GM12878 (cell line): ENCODE measurements around the gene AP4B1. TPM values are rescaled to one million over a fixed set of nuclear protein-coding genes. Genes with fewer than 3 reads are reported as not detected.
A peak's percentile ranks its signal among the peaks of the same experiment; 100 is the strongest.

Experiments
- BMI1 ChIP-seq: fragments of 450-650 bp; IDR thresholded peaks from 2 replicates; pipeline ENCODE4 v1.6.1; 2016; ENCODE audit warnings: mild to moderate bottlenecking, moderate library complexity, borderline replicate concordance
- BRCA1 ChIP-seq: IDR thresholded peaks from 2 replicates; pipeline ENCODE4 v1.6.1; 2011; ENCODE audit warnings: low read depth, low read length, improper control_type of control experiment
- CBX5 ChIP-seq: sonication (generic); IDR thresholded peaks from 2 replicates; pipeline ENCODE4 v1.6.1; 2016; ENCODE audit warnings: low read depth, moderate library complexity, mild to moderate bottlenecking, inconsistent platforms
- GABPA ChIP-seq: IDR thresholded peaks from 2 replicates; pipeline ENCODE4 v1.6.1; 2014; ENCODE audit warnings: antibody characterized with exemption, low read depth, mild to moderate bottlenecking, inconsistent platforms
- HDAC2 ChIP-seq: fragments of 200-600 bp; sonication (generic); IDR thresholded peaks from 2 replicates; pipeline ENCODE4 v1.6.1; 2017
- IKZF1 ChIP-seq: fragments of 450-650 bp; conservative IDR thresholded peaks from 2 replicates; pipeline ENCODE4 v1.6.1; 2017; ENCODE audit warnings: antibody characterized with exemption, mild to moderate bottlenecking
- KDM1A ChIP-seq: fragments of 200-600 bp; sonication (generic); IDR thresholded peaks from 2 replicates; pipeline ENCODE4 v1.6.1; 2016; ENCODE audit warnings: borderline replicate concordance
- LARP7 ChIP-seq: fragments of 450-650 bp; IDR thresholded peaks from 2 replicates; pipeline ENCODE4 v1.6.1; 2017; ENCODE audit warnings: mild to moderate bottlenecking
- MTA3 ChIP-seq: IDR thresholded peaks from 2 replicates; pipeline ENCODE4 v1.6.1; 2012; ENCODE audit warnings: low read length, inconsistent platforms, borderline replicate concordance
- MYB ChIP-seq: fragments of 150-350 bp; IDR thresholded peaks from 2 replicates; pipeline ENCODE4 v1.6.1; 2014; ENCODE audit warnings: mild to moderate bottlenecking, low read depth, low read length, borderline replicate concordance
- MYC ChIP-seq: IDR thresholded peaks from 2 replicates; pipeline ENCODE4 v1.6.1; 2011; ENCODE audit warnings: mild to moderate bottlenecking, low read length, moderate library complexity, inconsistent platforms; ENCODE audit not compliant: insufficient read depth, insufficient replicate concordance, insufficient read length, severe bottlenecking
- NFXL1 ChIP-seq: fragments of 450-650 bp; IDR thresholded peaks from 2 replicates; pipeline ENCODE4 v1.6.1; 2017; ENCODE audit warnings: antibody characterized with exemption, mild to moderate bottlenecking, borderline replicate concordance
- RBBP5 ChIP-seq: fragments of 200-600 bp; sonication (generic); conservative IDR thresholded peaks from 2 replicates; pipeline ENCODE4 v1.6.1; 2016
- RUNX3 ChIP-seq: IDR thresholded peaks from 2 replicates; pipeline ENCODE4 v1.6.1; 2012; ENCODE audit warnings: low read length, inconsistent platforms
- SMAD5 ChIP-seq: IDR thresholded peaks from 2 replicates; pipeline ENCODE4 v1.6.1; 2016; ENCODE audit warnings: antibody characterized with exemption, low read depth
- SPI1 ChIP-seq: IDR thresholded peaks from 2 replicates; pipeline ENCODE4 v1.6.1; 2011; ENCODE audit warnings: low read depth, mild to moderate bottlenecking, low read length, moderate library complexity, borderline replicate concordance; ENCODE audit not compliant: insufficient read depth
- STAT1 ChIP-seq: fragments of 450-650 bp; conservative IDR thresholded peaks from 2 replicates; pipeline ENCODE4 v1.6.1; 2014; ENCODE audit warnings: antibody characterized with exemption, mild to moderate bottlenecking
- TCF3 ChIP-seq: IDR thresholded peaks from 2 replicates; pipeline ENCODE4 v1.6.1; 2012; ENCODE audit warnings: low read depth, mild to moderate bottlenecking, low read length, borderline replicate concordance; ENCODE audit not compliant: insufficient read depth
- ZNF207 ChIP-seq: fragments of 450-650 bp; IDR thresholded peaks from 2 replicates; pipeline ENCODE4 v1.6.1; 2014; ENCODE audit warnings: antibody characterized with exemption, mild to moderate bottlenecking, borderline replicate concordance
- ZNF217 ChIP-seq: fragments of 450-650 bp; IDR thresholded peaks from 2 replicates; pipeline ENCODE4 v1.6.1; 2017; ENCODE audit warnings: antibody characterized with exemption, mild to moderate bottlenecking
- ZNF384 ChIP-seq: IDR thresholded peaks from 2 replicates; pipeline ENCODE4 v1.6.1; 2012; ENCODE audit warnings: low read depth, mild to moderate bottlenecking, low read length, improper control_type of control experiment, borderline replicate concordance
- ZNF622 ChIP-seq: fragments of 450-650 bp; IDR thresholded peaks from 2 replicates; pipeline ENCODE4 v1.6.1; 2017; ENCODE audit warnings: mild to moderate bottlenecking, inconsistent platforms
- polyA plus RNA-seq, 11 experiments: library from polyadenylated mRNA; depleted of rRNA in 4 of 11; unstranded in 6 of 11; stranded (reverse) in 5 of 11; fragments of >200 nt; fragmentation: Nextera tagmentation in 4 of 11; fragmentation: Illumina TruSeq in 1 of 11; extraction: Ambion mirVana in 4 of 11; extraction: Trizol in 1 of 11; gene quantifications; 1 replicate in 1 of 11; 2 replicates in 10 of 11; pipeline versions ENCODE4 v1.2.1 to v1.2.3, GENCODE V29; 2011 to 2016; ENCODE audit warnings: inconsistent platforms in 2 of 11, missing spikeins in 2 of 11, low read depth in 1 of 11
- total RNA-seq, 4 experiments: library from RNA; depleted of rRNA in 3 of 4; stranded (reverse); fragments of >200 nt in 3 of 4; fragmentation: Illumina TruSeq in 1 of 4; extraction: Trizol in 1 of 4; gene quantifications; 2 replicates each; pipeline versions ENCODE4 v1.2.1 to v1.2.3, GENCODE V29; 2013 to 2021
- TF ChIP-seq, protein P1 (sequence below): fragments of 450-650 bp; IDR thresholded peaks from 2 replicates; pipeline ENCODE4 v1.6.1; 2017; ENCODE audit warnings: mild to moderate bottlenecking, moderate library complexity

AP4B1 gene
- total and polyA plus RNA-seq, 10 of the 15 experiments (the other 5 are each of a cell fraction or from before 2014, with no cell fraction given), result 27.2 to 61.0 (median 33.0) TPM

DNA sequence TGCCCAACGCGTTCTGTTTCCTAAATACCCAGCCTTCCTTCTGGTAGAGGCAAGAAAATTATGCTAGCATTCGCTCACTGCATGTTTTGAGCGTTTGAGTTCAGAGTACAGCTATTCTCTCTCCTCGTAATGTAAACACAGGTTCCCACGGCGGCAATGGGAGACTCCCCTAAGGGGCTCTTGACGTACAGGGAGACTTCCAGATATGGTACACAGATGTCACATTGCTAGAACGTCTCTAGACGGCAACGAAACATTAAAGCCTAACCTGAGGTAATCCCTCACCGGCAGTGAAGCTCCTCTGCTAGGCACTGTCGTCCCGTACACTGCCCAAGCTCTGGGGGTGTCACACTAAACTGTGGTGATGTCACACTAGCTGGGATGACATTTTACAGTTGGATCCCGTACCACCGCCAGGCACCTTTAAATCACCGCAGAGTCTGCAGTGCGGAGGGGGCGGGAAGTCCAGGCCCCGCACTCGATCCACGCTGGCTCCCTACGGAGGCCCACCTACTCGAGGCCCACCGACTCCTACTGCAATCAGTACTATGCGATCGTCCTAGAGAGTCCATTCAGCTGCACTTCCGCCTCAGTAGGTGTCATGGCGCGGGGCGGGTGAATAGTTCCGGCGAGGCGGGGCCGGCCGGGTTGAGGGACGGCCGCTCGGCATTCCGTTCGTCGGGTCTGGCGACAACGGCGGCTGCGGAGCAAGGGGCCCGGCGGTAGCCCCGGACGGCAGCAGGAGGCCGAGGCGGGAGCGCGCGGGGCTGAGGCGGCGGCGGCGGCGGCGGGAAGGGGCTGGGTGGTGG lies 24.5 kb upstream of the AP4B1 start, which contains the start of gene HIPK1 (continued):
- TF ChIP-seq, protein P1, sequence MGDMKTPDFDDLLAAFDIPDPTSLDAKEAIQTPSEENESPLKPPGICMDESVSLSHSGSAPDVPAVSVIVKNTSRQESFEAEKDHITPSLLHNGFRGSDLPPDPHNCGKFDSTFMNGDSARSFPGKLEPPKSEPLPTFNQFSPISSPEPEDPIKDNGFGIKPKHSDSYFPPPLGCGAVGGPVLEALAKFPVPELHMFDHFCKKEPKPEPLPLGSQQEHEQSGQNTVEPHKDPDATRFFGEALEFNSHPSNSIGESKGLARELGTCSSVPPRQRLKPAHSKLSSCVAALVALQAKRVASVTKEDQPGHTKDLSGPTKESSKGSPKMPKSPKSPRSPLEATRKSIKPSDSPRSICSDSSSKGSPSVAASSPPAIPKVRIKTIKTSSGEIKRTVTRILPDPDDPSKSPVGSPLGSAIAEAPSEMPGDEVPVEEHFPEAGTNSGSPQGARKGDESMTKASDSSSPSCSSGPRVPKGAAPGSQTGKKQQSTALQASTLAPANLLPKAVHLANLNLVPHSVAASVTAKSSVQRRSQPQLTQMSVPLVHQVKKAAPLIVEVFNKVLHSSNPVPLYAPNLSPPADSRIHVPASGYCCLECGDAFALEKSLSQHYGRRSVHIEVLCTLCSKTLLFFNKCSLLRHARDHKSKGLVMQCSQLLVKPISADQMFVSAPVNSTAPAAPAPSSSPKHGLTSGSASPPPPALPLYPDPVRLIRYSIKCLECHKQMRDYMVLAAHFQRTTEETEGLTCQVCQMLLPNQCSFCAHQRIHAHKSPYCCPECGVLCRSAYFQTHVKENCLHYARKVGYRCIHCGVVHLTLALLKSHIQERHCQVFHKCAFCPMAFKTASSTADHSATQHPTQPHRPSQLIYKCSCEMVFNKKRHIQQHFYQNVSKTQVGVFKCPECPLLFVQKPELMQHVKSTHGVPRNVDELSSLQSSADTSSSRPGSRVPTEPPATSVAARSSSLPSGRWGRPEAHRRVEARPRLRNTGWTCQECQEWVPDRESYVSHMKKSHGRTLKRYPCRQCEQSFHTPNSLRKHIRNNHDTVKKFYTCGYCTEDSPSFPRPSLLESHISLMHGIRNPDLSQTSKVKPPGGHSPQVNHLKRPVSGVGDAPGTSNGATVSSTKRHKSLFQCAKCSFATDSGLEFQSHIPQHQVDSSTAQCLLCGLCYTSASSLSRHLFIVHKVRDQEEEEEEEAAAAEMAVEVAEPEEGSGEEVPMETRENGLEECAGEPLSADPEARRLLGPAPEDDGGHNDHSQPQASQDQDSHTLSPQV, result no peak
- no peak for TF ChIP-seq NFXL1
- peak; percentile 83 for TF ChIP-seq LARP7
- TF ChIP-seq RUNX3, result peak; percentile 32; the same call in 1 of the 2 replicates
- 0 out of 2 replicates have a peak, but pooled peaks have one; percentile 70 for TF ChIP-seq STAT1
- peak; percentile 26; the same call in 1 of the 2 replicates for TF ChIP-seq SPI1
- 0 out of 2 replicates have a peak, but pooled peaks have one; percentile 14 for TF ChIP-seq CBX5
- peak; percentile 83 for TF ChIP-seq IKZF1
- TF ChIP-seq ZNF207, result peak; percentile 90; the same call in 1 of the 2 replicates
- no peak for TF ChIP-seq ZNF384
- TF ChIP-seq KDM1A, result no peak
- TF ChIP-seq MYC, result no peak
- TF ChIP-seq RBBP5, result 0 out of 2 replicates have a peak, but pooled peaks have one; percentile 76
- TF ChIP-seq HDAC2, result no peak
- TF ChIP-seq GABPA, result peak; percentile 78
- TF ChIP-seq ZNF217, result no peak
- TF ChIP-seq BRCA1, result no peak
- TF ChIP-seq MTA3, result no peak; the same call in 1 of the 2 replicates
- 0 out of 2 replicates have a peak, but pooled peaks have one; percentile 12 for TF ChIP-seq TCF3
- TF ChIP-seq SMAD5, result 0 out of 2 replicates have a peak, but pooled peaks have one; percentile 61
- TF ChIP-seq MYB, result peak; percentile 17; the same call in 1 of the 2 replicates
- no peak for TF ChIP-seq ZNF622
- no peak for TF ChIP-seq BMI1
